Measurements from ENCODE around the gene KLHL42. TPM values are rescaled to one million over a fixed set of nuclear protein-coding genes. Genes with fewer than 3 reads are reported as not detected.

Gene KLHL42
- total and polyA plus RNA-seq, 9 of the 15 experiments (the other 6 are each of a cell fraction or from before 2014, with no cell fraction given), result 1.5 to 11.8 (median 9.6) TPM

GRCh38 chr12:27808841-27809240 is 28.8 kb downstream of the KLHL42 start (continued):
- TF ChIP-seq MGA (IDR thresholded peaks at IDR 0.05) (no peak), TCF15 (CRISPR knock-in tag; IDR thresholded peaks at IDR 0.05) (no peak), MYC (IDR thresholded peaks at IDR 0.05; ENCODE audit: low read depth, low read length) (no peak), MYC (CRISPR knock-in tag; IDR thresholded peaks at IDR 0.05; ENCODE audit: borderline replicate concordance, low read depth) (no peak)

Measured in K562 (cell line).